RWPE1 (cell line): ENCODE measurements around the gene KCTD15.
A peak's percentile ranks its signal among the peaks of the same experiment; 100 is the strongest.

Experiments used
- CTCF ChIA-PET: fragments of 350-600 bp; sonication (Branson Sonifier 250); formaldehyde crosslinking; extraction: SDS; loops from one replicate; lab custom pipeline; 2021; lab: Yijun Ruan, JAX
- POLR2A ChIA-PET: fragments of 400-600 bp; formaldehyde crosslinking; extraction: SDS; loops from one replicate; lab custom pipeline; 2020; ENCODE audit warnings: antibody characterized with exemption; ENCODE audit not compliant: low non-redundant PET; lab: Yijun Ruan, JAX
- DNase-seq: peaks from one replicate; pipeline ENCODE4 v3.0.0; 2012; ENCODE audit warnings: low spot score
- H3K27ac ChIP-seq: fragments of 450-650 bp; 2 replicates; pipeline ENCODE4 v1.5.1; 2017
- CTCF ChIP-seq: fragments of 450-650 bp; conservative IDR thresholded peaks from 2 replicates; pipeline ENCODE4 v1.5.1; 2017; ENCODE audit warnings: low read depth, mild to moderate bottlenecking

Gene KCTD15

GRCh38 chr19:33796164-33796875 lies at the start of gene KCTD15:
Gene KCTD15, plus strand, starts transcription at chr19:33796870. Its CDS starts 3,585 bp downstream, at chr19:33800455.
- H3K27ac ChIP-seq = peak within 1 kb of the TSS; percentile 97
- POLR2A ChIA-PET = interaction anchor here (1.6 kb wide), 1 partner anchor 23 kb away, joined by 5 read pairs; no protein-coding TSS in a partner anchor
- CTCF ChIA-PET = interaction anchor here (0.6 to 2.7 kb wide), 4 partner anchors 18 to 376 kb away, joined by 3 to 20 read pairs (median 4); no protein-coding TSS in a partner anchor
- DNase-seq = no peak
- no peak for TF ChIP-seq CTCF

DNA sequence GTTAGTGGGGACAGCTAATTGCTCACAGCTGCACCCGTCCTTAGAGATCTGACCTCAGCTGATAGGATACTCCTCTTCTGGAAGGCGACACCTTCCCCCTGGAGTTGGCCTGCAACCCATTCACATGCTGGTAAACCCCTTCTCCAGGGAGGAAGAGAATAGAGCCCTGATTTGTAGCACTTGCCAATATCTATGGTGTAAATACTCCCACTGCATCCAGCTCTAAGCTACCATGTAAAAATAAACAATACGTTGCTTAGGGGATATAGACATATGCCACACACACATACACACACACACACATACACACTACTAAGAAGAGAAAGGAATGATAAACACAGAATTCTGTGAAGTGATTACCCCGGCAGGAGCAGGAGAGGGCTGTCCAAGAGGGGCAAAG lies 49.4 kb upstream of the KCTD15 start:
- TF ChIP-seq CTCF = no peak

DNA sequence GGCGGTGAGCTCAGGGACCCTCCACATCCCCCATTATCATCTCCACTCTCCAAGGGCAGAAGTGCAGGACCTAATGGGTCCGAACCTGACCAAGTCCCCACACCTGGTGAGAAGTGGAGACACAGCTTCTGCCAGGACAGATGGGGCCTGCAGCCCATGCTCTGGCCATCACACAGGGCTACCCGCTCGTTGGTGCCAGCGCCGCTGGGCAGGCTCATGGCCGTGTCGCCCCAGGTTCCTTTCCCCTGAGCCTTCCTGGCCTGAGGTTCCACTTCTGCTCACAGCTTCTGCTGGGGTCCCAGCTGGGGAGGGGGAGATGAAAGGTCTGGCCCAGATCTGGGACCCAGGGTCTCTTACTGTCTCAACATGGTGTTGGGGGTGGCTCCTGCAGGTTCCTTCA lies 48.4 kb upstream of the KCTD15 start:
- ChIA-PET POLR2A (no interaction called here), CTCF (interaction anchor here (0.9 kb wide), 1 partner anchor 317 kb away, joined by 4 read pairs; no protein-coding TSS in a partner anchor)
- no peak for TF ChIP-seq CTCF
- H3K27ac ChIP-seq = no peak overlapping the region
- no peak for DNase-seq

More for the DNA sequence above, 49.4 kb upstream of the KCTD15 start:
- H3K27ac ChIP-seq = no peak overlapping the region
- CTCF ChIA-PET = interaction anchor here (0.9 kb wide), 1 partner anchor 317 kb away, joined by 4 read pairs; no protein-coding TSS in a partner anchor
- no peak for DNase-seq
- POLR2A ChIA-PET = no interaction called here

- no peak overlapping the region for H3K27ac ChIP-seq
- POLR2A ChIA-PET = no interaction called here
- TF ChIP-seq CTCF = no peak
- CTCF ChIA-PET = no interaction called here
- no peak for DNase-seq
Measured at GRCh38 chr19:33749016-33749415, 47.7 kb upstream of the KCTD15 start.

DNA sequence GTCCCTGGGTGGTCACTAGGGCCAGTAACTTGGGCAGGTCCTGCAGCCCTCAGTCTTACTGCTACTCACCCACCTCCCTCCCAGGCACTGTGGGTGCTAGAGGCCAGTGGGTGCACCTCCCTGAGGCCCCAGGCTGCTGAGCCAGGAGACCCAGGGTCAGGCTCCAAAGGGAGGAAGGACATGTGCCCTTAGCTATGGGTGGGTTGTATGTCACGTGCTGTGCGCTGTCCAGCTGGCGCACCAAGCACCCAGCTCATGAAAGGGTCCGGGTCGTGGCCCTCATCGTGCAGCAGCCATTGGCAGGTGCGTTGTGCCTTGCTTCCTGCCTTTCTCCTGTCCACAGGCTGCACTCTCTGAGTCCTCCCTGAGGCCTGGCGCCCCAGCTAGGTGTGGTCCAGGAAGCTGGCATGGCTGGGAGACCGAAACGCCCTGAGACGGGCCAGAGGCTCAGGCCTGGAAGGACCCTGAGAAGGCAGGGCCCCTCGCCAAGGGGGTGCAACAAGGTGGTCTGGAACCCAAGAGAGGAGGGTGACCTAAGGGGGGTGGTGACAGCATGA lies 47.0 kb upstream of the KCTD15 start:
- H3K27ac ChIP-seq = no peak overlapping the region
- DNase-seq = no peak
- TF ChIP-seq CTCF = no peak
- ChIA-PET POLR2A (no interaction called here), CTCF (no interaction called here)

GRCh38 chr19:33750587-33751435 lies 45.9 kb upstream of the KCTD15 start:
- DNase-seq = no peak
- no peak overlapping the region for H3K27ac ChIP-seq
- CTCF ChIA-PET = interaction anchor here (0.6 kb wide), 1 partner anchor 244 kb away, joined by 4 read pairs; no protein-coding TSS in a partner anchor
- POLR2A ChIA-PET = no interaction called here
- no peak for TF ChIP-seq CTCF
